Spleen (tissue), 11 donors: Measurements from ENCODE around the gene MAGEA9B. TPM values are rescaled to one million over a fixed set of nuclear protein-coding genes. Genes with fewer than 3 reads are reported as not detected.

ENCODE experiments used
- DNase-seq: peaks from one replicate; pipeline ENCODE4 v3.0.0-alpha.2; 2020
- H3K27ac ChIP-seq, 8 donors: fragments of 200-600 bp; sonication (generic) in 7 of 8; 1 replicate in 4 of 8; 2 replicates in 4 of 8; pipeline versions ENCODE4 v1.5.0 to v1.8.0; 2016 to 2021; ENCODE audit warnings: inconsistent platforms in 4 of 8, mild to moderate bottlenecking in 4 of 8, moderate library complexity in 1 of 8
- H3K27me3 ChIP-seq, 7 donors: fragments of 200-600 bp; sonication (generic) in 6 of 7; replicated peaks in 1 of 7; 1 replicate in 4 of 7; 2 replicates in 3 of 7; pipeline versions ENCODE4 v1.5.0 to v1.8.0; 2016 to 2021; ENCODE audit warnings: inconsistent platforms in 3 of 7, mild to moderate bottlenecking in 1 of 7
- H3K36me3 ChIP-seq, 6 donors: fragments of 200-600 bp; sonication (generic) in 5 of 6; 1 replicate in 4 of 6; 2 replicates in 2 of 6; pipeline versions ENCODE4 v1.5.0 to v1.8.0; 2016 to 2021; ENCODE audit warnings: inconsistent platforms in 2 of 6
- H3K4me1 ChIP-seq, 6 donors: fragments of 200-600 bp; sonication (generic) in 5 of 6; 1 replicate in 3 of 6; 2 replicates in 3 of 6; pipeline versions ENCODE4 v1.5.0 to v1.8.0; 2016 to 2021; ENCODE audit warnings: inconsistent platforms in 3 of 6
- H3K4me3 ChIP-seq, 8 donors: fragments of 200-600 bp; sonication (generic) in 7 of 8; 1 replicate in 4 of 8; 2 replicates in 4 of 8; pipeline versions ENCODE4 v1.5.0 to v1.8.0; 2016 to 2021; ENCODE audit warnings: inconsistent platforms in 4 of 8, mild to moderate bottlenecking in 4 of 8, moderate library complexity in 2 of 8
- H3K9me3 ChIP-seq, 8 donors: fragments of 200-600 bp; sonication (generic) in 7 of 8; 1 replicate in 4 of 8; 2 replicates in 4 of 8; pipeline versions ENCODE4 v1.5.0 to v1.8.0; 2016 to 2021; ENCODE audit warnings: inconsistent platforms in 4 of 8
- POLR2A ChIP-seq, 3 donors: fragments of 450-650 bp; IDR thresholded peaks; one replicate each; pipeline ENCODE4 v1.5.1; 2017; ENCODE audit warnings: antibody characterized with exemption in 3 of 3, mild to moderate bottlenecking in 1 of 3
- POLR2AphosphoS5 ChIP-seq, 3 donors: sonication (generic); formaldehyde crosslinking; IDR thresholded peaks; one replicate each; pipeline ENCODE4 v1.5.1; 2017; ENCODE audit warnings: antibody characterized with exemption in 3 of 3
- WGBS, 5 donors: extraction: QIAGEN DNeasy Blood & Tissue Kit in 3 of 5; methylation state at CpG; one replicate each; pipeline versions ENCODE4 v1.1.5 to v1.1.7; 2013 to 2018; 5-methylcytosine and 5-hydroxymethylcytosine counted together
- intact Hi-C: fragments of 100-400 bp; cut with DNase I; formaldehyde crosslinking; loops from one replicate; pipeline ENCODE4 v1.15.0; 2023; ENCODE audit warnings: low total_unique reads
- polyA plus RNA-seq, 3 donors: library from polyadenylated mRNA; stranded (reverse); fragments of 200-250 nt; gene quantifications; one replicate each; pipeline ENCODE4 v1.2.1, GENCODE V29; 2013
- total RNA-seq, 7 donors: library from RNA; depleted of rRNA in 3 of 7; stranded (reverse); fragments of >200 nt in 3 of 7; fragmentation: NEBNext Ultra II Directional in 4 of 7; extraction: Animal tissue kit (Norgen Biotek cat#: 25700) in 4 of 7; gene quantifications; one replicate each; pipeline versions ENCODE4 v1.1.0 to v1.2.1, GENCODE V29; 2016 to 2021
- TF ChIP-seq, protein P1 (sequence below), 11 experiments: fragments of 200-600 bp in 7 of 11; fragments of 450-650 bp in 4 of 11; sonication (generic) in 4 of 11; IDR thresholded peaks in 8 of 11; conservative IDR thresholded peaks in 3 of 11; 1 replicate in 7 of 11; 2 replicates in 4 of 11; pipeline versions ENCODE4 v1.4.0 to v1.8.0; 2016 to 2021; ENCODE audit warnings: antibody characterized with exemption in 11 of 11, inconsistent platforms in 4 of 11, mild to moderate bottlenecking in 1 of 11
- donor health status: healthy with polysubstance abuse.
- donor health status: DM: no; HTN: no; CAD: no; lungs with moderate emphysema.
- donor health status: DM: no; HTN: no; CAD: no.
- donor health status: Bipolar disorder and iron deficiency.
- donor health status: healthy.
- donor health status: DM: no; HTN: no; CAD: no.
- donor health status: DM: yes; HTN: yes; CAD: no.

The MAGEA9B gene
- total and polyA plus RNA-seq, 10 donors: 0.06 TPM; not detected in 9

GRCh38 chrX:149570668-149571067, 16.6 kb downstream of the MAGEA9B start:
- DNase-seq: no peak
- no peak overlapping the region for H3K27ac ChIP-seq
- no peaks in the 10 kb centered on the region for H3K36me3 ChIP-seq
- no peak overlapping the region for H3K4me3 ChIP-seq
- H3K4me1 ChIP-seq: no peaks in the 10 kb centered on the region
- TF ChIP-seq, protein P1, sequence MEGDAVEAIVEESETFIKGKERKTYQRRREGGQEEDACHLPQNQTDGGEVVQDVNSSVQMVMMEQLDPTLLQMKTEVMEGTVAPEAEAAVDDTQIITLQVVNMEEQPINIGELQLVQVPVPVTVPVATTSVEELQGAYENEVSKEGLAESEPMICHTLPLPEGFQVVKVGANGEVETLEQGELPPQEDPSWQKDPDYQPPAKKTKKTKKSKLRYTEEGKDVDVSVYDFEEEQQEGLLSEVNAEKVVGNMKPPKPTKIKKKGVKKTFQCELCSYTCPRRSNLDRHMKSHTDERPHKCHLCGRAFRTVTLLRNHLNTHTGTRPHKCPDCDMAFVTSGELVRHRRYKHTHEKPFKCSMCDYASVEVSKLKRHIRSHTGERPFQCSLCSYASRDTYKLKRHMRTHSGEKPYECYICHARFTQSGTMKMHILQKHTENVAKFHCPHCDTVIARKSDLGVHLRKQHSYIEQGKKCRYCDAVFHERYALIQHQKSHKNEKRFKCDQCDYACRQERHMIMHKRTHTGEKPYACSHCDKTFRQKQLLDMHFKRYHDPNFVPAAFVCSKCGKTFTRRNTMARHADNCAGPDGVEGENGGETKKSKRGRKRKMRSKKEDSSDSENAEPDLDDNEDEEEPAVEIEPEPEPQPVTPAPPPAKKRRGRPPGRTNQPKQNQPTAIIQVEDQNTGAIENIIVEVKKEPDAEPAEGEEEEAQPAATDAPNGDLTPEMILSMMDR (IDR thresholded peaks at IDR 0.05 in 8 of 11, conservative IDR thresholded peaks at IDR 0.05 in 3 of 11): no peak
- TF ChIP-seq POLR2A (IDR thresholded peaks at IDR 0.05): no peak
- TF ChIP-seq POLR2AphosphoS5 (IDR thresholded peaks at IDR 0.05): no peak
- no peaks in the 10 kb centered on the region for H3K27me3 ChIP-seq
- intact Hi-C loops: no loop called here
- no peaks in the 10 kb centered on the region for H3K9me3 ChIP-seq
- 60 to 89% (median 74%) methylated on average over 6 of the region's 6 CpGs; no CpG with 5 or more reads in 1 of the 5 donors for WGBS, 5 donors

DNA sequence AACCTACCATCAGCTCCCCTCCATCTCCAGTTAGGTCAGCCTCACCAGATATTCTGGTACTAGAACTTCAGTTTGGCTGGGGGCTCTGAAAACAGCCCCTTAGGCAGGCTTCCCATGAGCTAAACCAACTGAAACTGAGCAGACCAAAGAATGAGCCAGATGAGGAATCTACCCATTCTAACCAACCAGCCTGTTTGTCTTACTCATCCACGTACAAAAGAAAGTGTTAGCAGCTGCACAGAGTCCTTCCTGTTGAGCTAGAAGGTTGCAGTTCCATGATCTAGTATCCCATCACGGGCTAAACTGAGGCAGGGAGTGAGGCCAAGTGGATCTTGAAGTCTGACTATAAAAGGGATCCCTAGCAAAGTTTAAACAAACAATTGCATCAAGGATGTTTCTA, 17.5 kb downstream of the MAGEA9B start:
- intact Hi-C loops: no loop called here
- H3K9me3 ChIP-seq: no peaks in the 10 kb centered on the region
- H3K4me3 ChIP-seq: no peak overlapping the region
- TF ChIP-seq POLR2AphosphoS5 (IDR thresholded peaks at IDR 0.05) (no peak), POLR2A (IDR thresholded peaks at IDR 0.05) (no peak)
- TF ChIP-seq, protein P1 (IDR thresholded peaks at IDR 0.05 in 8 of 11, conservative IDR thresholded peaks at IDR 0.05 in 3 of 11): no peak
- WGBS, 5 donors: 38 to 66% (median 54%) methylated on average over 2 of the region's 2 CpGs; no CpG with 5 or more reads in 1 of the 5 donors
- no peak for DNase-seq
- no peaks in the 10 kb centered on the region for H3K4me1 ChIP-seq
- H3K27ac ChIP-seq: no peak overlapping the region
- no peaks in the 10 kb centered on the region for H3K27me3 ChIP-seq
- no peaks in the 10 kb centered on the region for H3K36me3 ChIP-seq

GRCh38 chrX:149568701-149569296, 18.5 kb downstream of the MAGEA9B start:
- Histone ChIP-seq H3K27ac (no peak overlapping the region), H3K36me3 (no peaks in the 10 kb centered on the region), H3K4me3 (no peak overlapping the region), H3K4me1 (no peaks in the 10 kb centered on the region), H3K9me3 (no peaks in the 10 kb centered on the region), H3K27me3 (no peaks in the 10 kb centered on the region)
- no peak for DNase-seq
- 68 to 84% (median 78%) methylated on average over 5 of the region's 5 CpGs; no CpG with 5 or more reads in 1 of the 5 donors for WGBS, 5 donors
- TF ChIP-seq POLR2AphosphoS5 (IDR thresholded peaks at IDR 0.05) (no peak), POLR2A (IDR thresholded peaks at IDR 0.05) (no peak)
- TF ChIP-seq, protein P1 (IDR thresholded peaks at IDR 0.05 in 8 of 11, conservative IDR thresholded peaks at IDR 0.05 in 3 of 11): no peak
- intact Hi-C loops: no loop called here

GRCh38 chrX:149567621-149568417, 19.4 kb downstream of the MAGEA9B start:
- no peaks in the 10 kb centered on the region for H3K4me1 ChIP-seq
- no peak overlapping the region for H3K27ac ChIP-seq
- H3K36me3 ChIP-seq: no peaks in the 10 kb centered on the region
- H3K4me3 ChIP-seq: no peak overlapping the region
- H3K9me3 ChIP-seq: no peaks in the 10 kb centered on the region
- TF ChIP-seq POLR2AphosphoS5 (IDR thresholded peaks at IDR 0.05) (no peak), POLR2A (IDR thresholded peaks at IDR 0.05) (no peak)
- TF ChIP-seq, protein P1 (IDR thresholded peaks at IDR 0.05 in 8 of 11, conservative IDR thresholded peaks at IDR 0.05 in 3 of 11): no peak
- no peak for DNase-seq
- no peaks in the 10 kb centered on the region for H3K27me3 ChIP-seq
- 79 to 90% (median 83%) methylated on average over 2 to 7 of the region's 7 CpGs; no CpG with 5 or more reads in 1 of the 5 donors for WGBS, 5 donors
- intact Hi-C loops: no loop called here
